OCI-LY3 (cell line): ENCODE data around the gene ICAM5.

ENCODE experiments used
- H2AFZ ChIP-seq: fragments of 200-600, 300-600 bp; shearing (Covaris generic); 2 replicates; pipeline ENCODE4 v1.6.0; 2014; ENCODE audit warnings: antibody characterized with exemption, low read depth, low read length
- H3K27ac ChIP-seq: fragments of 200-600, 300-600 bp; sonication (generic); 2 replicates; pipeline ENCODE4 v1.5.1; 2014; ENCODE audit warnings: mild to moderate bottlenecking, low read length, moderate library complexity, mixed read lengths
- H3K27me3 ChIP-seq: fragments of 200-600, 300-600 bp; sonication (generic); 2 replicates; pipeline ENCODE4 v1.6.1; 2014; ENCODE audit warnings: low read depth, low read length, mixed read lengths
- H3K36me3 ChIP-seq: fragments of 200-600, 300-600 bp; sonication (generic); replicated peaks from 2 replicates; pipeline ENCODE3; 2014; ENCODE audit warnings: low read depth, low read length, mixed read lengths
- H3K4me1 ChIP-seq: fragments of 300-600, 200-600 bp; sonication (generic); 2 replicates; pipeline ENCODE4 v1.6.1; 2014; ENCODE audit warnings: low read length, mixed read lengths
- H3K4me2 ChIP-seq: fragments of 200-600, 300-600 bp; sonication (generic); 2 replicates; pipeline ENCODE4 v1.6.1; 2014; ENCODE audit warnings: low read length, mixed read lengths
- H3K4me3 ChIP-seq: fragments of 300-600, 200-600 bp; sonication (generic); 2 replicates; pipeline ENCODE4 v1.5.1; 2014; ENCODE audit warnings: antibody characterized with exemption, mild to moderate bottlenecking, low read length, moderate library complexity
- H3K79me2 ChIP-seq: fragments of 300-600, 200-600 bp; shearing (Covaris generic); 2 replicates; pipeline ENCODE4 v1.6.1; 2014; ENCODE audit warnings: mild to moderate bottlenecking, low read length, mixed read lengths
- H3K9ac ChIP-seq: fragments of 300-600, 200-600 bp; shearing (Covaris generic); 2 replicates; pipeline ENCODE4 v1.6.0; 2014; ENCODE audit warnings: mild to moderate bottlenecking, low read length, moderate library complexity
- H3K9me3 ChIP-seq: fragments of 200-600, 300-600 bp; shearing (Covaris generic); 2 replicates; pipeline ENCODE4 v1.6.1; 2014; ENCODE audit warnings: low read length, mixed read lengths; ENCODE audit not compliant: insufficient read depth
- H4K20me1 ChIP-seq: fragments of 200-600, 300-600 bp; sonication (generic); 2 replicates; pipeline ENCODE4 v1.6.1; 2016; ENCODE audit warnings: low read length, mixed read lengths; ENCODE audit not compliant: insufficient read depth
- CTCF ChIP-seq: fragments of 200-600, 300-600 bp; sonication (generic); IDR thresholded peaks from 2 replicates; pipeline ENCODE4 v1.5.1; 2014; ENCODE audit warnings: antibody characterized with exemption, low read length, low read depth
- EZH2phosphoT487 ChIP-seq: fragments of 200-600 bp; shearing (Covaris generic); IDR thresholded peaks from 2 replicates; pipeline ENCODE4 v1.6.1; 2018; ENCODE audit warnings: antibody characterized with exemption, mixed run types, low read depth

ICAM5 gene

GRCh38 chr19:10255358-10255757 lies 34.4 kb upstream of the ICAM5 start:
- Histone ChIP-seq H3K9me3 (no peaks in the 10 kb centered on the region), H3K27me3 (no peaks in the 10 kb centered on the region), H3K36me3 (peaks cover 52% of the 10 kb centered on the region), H3K4me2 (no peak overlapping the region), H4K20me1 (no peaks in the 10 kb centered on the region), H3K4me1 (peaks cover 11% of the 10 kb centered on the region), H3K9ac (no peak overlapping the region), H3K79me2 (peaks cover 27% of the 10 kb centered on the region), H3K4me3 (no peak overlapping the region), H3K27ac (no peak overlapping the region), H2AFZ (no peak overlapping the region)
- TF ChIP-seq EZH2phosphoT487: no peak

- Histone ChIP-seq H3K36me3 (peaks cover 53% of the 10 kb centered on the region), H3K4me2 (no peak overlapping the region), H3K4me1 (peaks cover 7% of the 10 kb centered on the region), H3K27me3 (no peaks in the 10 kb centered on the region), H3K9ac (no peak overlapping the region), H2AFZ (no peak overlapping the region), H3K79me2 (peaks cover 27% of the 10 kb centered on the region), H4K20me1 (no peaks in the 10 kb centered on the region), H3K27ac (no peak overlapping the region), H3K4me3 (no peak overlapping the region), H3K9me3 (no peaks in the 10 kb centered on the region)
- TF ChIP-seq EZH2phosphoT487 (no peak), CTCF (no peak)
Observed at GRCh38 chr19:10256551-10256950, 33.2 kb upstream of the ICAM5 start.

GRCh38 chr19:10256970-10257615 lies 32.7 kb upstream of the ICAM5 start:
- Histone ChIP-seq H3K36me3 (peaks cover 53% of the 10 kb centered on the region), H2AFZ (no peak overlapping the region), H3K9me3 (no peaks in the 10 kb centered on the region), H3K9ac (no peak overlapping the region), H3K4me2 (no peak overlapping the region), H3K27ac (no peak overlapping the region), H3K4me3 (no peak overlapping the region), H3K4me1 (peaks cover 7% of the 10 kb centered on the region), H3K27me3 (no peaks in the 10 kb centered on the region), H3K79me2 (peaks cover 26% of the 10 kb centered on the region), H4K20me1 (no peaks in the 10 kb centered on the region)
- no peak for TF ChIP-seq CTCF
- no peak for TF ChIP-seq EZH2phosphoT487

GRCh38 chr19:10258080-10258710 lies 31.6 kb upstream of the ICAM5 start:
- no peak overlapping the region for H3K27ac ChIP-seq
- no peaks in the 10 kb centered on the region for H3K27me3 ChIP-seq
- no peak overlapping the region for H3K4me2 ChIP-seq
- H3K4me3 ChIP-seq: no peak overlapping the region
- H4K20me1 ChIP-seq: no peaks in the 10 kb centered on the region
- H2AFZ ChIP-seq: no peak overlapping the region
- H3K36me3 ChIP-seq: peaks cover 53% of the 10 kb centered on the region
- no peak overlapping the region for H3K9ac ChIP-seq
- peaks cover 3% of the 10 kb centered on the region; the same call in 1 of the 2 replicates for H3K4me1 ChIP-seq
- peaks cover 16% of the 10 kb centered on the region for H3K79me2 ChIP-seq
- TF ChIP-seq CTCF: no peak
- TF ChIP-seq EZH2phosphoT487: no peak
- H3K9me3 ChIP-seq: no peaks in the 10 kb centered on the region
